Left cardiac atrium (tissue), 4 donors: ENCODE measurements around the gene ICAM2. TPM values are rescaled to one million over a fixed set of nuclear protein-coding genes. Genes with fewer than 3 reads are reported as not detected.
"Not testable (repeated sequence)": the region's sequence is repeated elsewhere in the genome, so short reads cannot be mapped to it uniquely, and the experiment has no call there.

Source experiments
- ATAC-seq, 2 donors: fragments of 200-7000 bp; cut with Tn5 transposase; one replicate each; pipeline ENCODE4 v1.9.1; 2020; ENCODE audit warnings: mild to moderate bottlenecking in 2 of 2, moderate library complexity in 2 of 2
- DNase-seq: peaks from one replicate; pipeline ENCODE4 v3.0.0-alpha.2; 2020
- intact Hi-C, 2 donors: fragments of 100-400 bp; cut with DNase I; formaldehyde crosslinking; loops; one replicate each; pipeline versions ENCODE4 v1.14.1 to v1.15.1; 2022 to 2023
- total RNA-seq, 2 donors: library from RNA; stranded (reverse); fragmentation: NEBNext Ultra II Directional; extraction: Animal tissue kit (Norgen Biotek cat#: 25700); gene quantifications; one replicate each; pipeline ENCODE4 v1.2.1, GENCODE V29; 2021
- donor health status: DM: no; HTN: yes; CAD: no.
- donor health status: DM: no; HTN: yes; CAD: no; lungs with severe emphysema.
- donor health status: DM: yes; HTN: yes; CAD: no.
- donor health status: Dilated cardiomyopathy.

The ICAM2 gene
- total RNA-seq, 2 donors from 2014 or later: 33.0 to 67.4 TPM

- ATAC-seq (no peak), DNase-seq (no peak)
- intact Hi-C loops: loop anchor here in 1 of 2 donors (5.0 kb wide), 1 partner anchor 35 kb away; no protein-coding TSS in a partner anchor
These were observed 33.0 kb downstream of the ICAM2 start for GRCh38 chr17:63987221-63988126.

GRCh38 chr17:63986821-63987220 is 33.6 kb downstream of the ICAM2 start:
- DNase-seq (no peak), ATAC-seq (no peak)
- intact Hi-C loops: loop anchor here in 1 of 2 donors (5.0 kb wide), 1 partner anchor 35 kb away; no protein-coding TSS in a partner anchor

DNA sequence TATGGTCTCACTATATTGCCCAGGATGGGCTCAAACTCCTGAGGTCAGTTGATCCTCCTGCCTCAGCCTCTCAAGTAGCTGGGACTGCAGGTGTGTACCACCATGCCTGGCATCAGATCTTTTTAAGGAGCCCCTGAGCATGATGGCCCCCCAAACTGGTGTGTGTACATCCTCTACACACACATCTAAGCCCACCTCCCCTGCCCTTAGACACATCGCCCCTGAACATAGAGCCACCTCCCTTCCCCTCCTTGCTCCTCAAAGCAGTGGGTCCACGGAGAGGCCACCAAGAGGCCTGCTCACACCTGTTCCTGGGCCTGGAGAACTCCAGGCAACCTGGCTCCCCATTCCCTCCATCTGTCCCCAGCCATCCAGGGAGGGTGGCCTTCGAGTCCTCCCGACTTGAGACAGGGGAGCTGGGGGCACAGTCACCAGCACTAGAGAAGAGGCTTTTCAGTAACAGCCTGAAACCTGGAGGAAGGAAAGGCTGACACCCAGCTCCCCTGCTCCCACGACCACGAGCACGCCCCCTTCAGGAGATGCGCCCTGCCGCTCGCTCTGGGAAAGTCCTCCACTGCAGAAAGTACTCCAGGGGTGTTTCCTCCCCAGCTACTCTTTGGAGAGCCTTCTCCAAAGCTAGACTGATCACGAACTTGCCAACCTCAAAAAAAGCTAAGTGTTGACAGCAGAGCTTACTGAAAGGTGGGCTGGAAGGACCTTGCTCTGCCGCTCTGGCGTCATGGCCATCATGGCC is 34.9 kb downstream of the ICAM2 start:
- DNase-seq (no peak), ATAC-seq (no peak)
- intact Hi-C loops: loop anchor here in 1 of 2 donors (5.0 kb wide), 1 partner anchor 33 kb away; no protein-coding TSS in a partner anchor

DNA sequence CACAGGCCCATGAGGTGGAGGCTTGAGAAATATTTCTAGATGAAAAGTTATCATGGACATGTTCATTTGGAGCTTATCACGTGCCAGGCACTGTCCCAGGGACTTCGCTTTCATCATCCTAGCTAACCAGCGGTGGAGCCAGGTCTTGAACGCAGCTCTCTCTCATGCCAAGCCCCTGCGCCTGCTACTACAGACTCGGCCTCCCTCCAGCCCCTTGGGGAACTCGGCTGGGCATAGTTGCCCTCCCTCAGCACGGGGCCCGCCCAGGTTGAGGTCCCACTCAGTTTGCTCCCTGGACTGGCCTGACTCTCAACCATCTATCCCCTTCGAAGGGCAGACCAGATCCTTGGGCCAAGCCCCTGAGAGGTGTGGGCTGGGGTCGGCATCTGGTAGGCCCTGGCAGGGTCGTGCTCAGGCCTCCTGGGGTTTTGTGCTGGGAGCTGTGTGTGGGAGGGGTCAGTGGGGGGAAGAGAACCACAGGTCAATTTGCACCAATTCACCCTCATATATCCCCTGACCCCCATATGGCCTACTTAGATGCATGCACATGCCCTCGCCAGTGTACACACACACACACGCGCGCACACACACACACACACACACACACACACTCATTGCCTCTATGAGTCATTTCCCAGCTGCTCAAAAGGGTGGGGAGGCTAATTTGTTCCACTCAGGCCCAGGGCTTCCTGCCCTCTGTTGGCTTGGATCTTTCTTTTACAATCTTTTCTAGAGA is 35.6 kb downstream of the ICAM2 start:
- DNase-seq: peak; percentile 70

DNA sequence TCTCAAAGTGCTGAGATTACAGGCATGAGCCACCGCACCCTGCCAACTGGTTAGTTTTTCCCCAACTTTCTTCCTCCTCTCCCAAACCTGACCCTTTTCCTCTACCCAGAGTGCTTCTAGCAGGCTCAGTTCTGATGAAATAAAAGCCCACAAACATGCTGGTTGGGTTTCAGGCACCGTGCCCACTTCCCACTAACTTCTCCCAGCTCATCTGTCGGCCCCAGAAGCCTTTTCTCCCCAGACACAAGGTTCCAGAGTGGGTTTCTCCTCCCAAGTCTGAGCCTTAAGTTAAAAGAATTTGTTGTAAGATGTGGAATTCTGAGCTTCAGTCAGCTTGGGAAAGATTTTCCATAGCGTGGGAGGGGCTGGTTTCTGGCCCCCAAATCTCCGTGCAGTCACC is 36.2 kb downstream of the ICAM2 start:
- ATAC-seq: no peak
- intact Hi-C loops: no loop called here

More for the DNA sequence above, 35.6 kb downstream of the ICAM2 start:
- ATAC-seq: peak; percentile 45 to 77
- intact Hi-C loops: loop anchor here in 1 of 2 donors (5.0 kb wide), 1 partner anchor 33 kb away; no protein-coding TSS in a partner anchor

DNA sequence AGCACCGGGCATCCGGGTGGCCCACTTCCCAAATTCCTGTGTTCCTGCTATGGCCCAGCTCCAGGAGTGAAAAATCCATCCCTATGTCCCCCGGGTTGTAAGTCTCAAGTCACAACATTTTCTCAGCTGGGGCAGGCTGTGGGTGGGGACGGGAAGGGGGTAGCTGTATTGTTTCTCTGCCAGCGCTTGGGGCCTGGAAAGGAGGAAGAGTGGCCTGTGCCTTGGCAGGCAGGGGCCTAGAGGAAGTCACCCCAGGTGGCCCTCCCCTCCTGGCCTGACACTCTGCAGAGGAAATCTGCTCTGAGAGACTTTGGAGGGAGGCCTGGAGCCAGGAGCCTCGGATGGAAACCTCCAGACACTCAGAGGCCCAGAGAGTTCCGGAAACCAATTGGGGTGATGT is 37.1 kb downstream of the ICAM2 start:
- peak; percentile 66 for DNase-seq
- intact Hi-C loops: no loop called here
- peak; percentile 39 to 56 for ATAC-seq

More for the DNA sequence above, 36.2 kb downstream of the ICAM2 start:
- DNase-seq: no peak

DNA sequence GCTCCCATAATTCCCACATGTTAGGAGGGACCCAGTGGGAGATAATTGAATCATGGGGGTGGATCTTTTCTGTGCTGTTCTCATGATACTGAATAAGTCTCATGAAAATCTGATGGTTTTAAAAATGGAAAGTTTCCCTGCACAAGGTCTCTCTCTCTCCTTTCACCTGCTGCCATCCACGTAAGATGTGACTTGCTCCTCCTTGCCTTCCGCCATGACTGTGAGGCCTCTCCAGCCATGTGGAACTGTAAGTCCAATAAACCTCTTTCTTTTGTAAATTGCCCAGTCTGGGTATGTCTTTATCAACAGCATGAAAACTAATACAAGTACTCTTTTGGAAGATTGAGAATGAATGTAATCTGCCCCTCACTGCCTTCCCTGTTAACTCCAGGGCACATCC is 37.8 kb downstream of the ICAM2 start:
- intact Hi-C loops, ATAC-seq, DNase-seq: not testable (repeated sequence)

DNA sequence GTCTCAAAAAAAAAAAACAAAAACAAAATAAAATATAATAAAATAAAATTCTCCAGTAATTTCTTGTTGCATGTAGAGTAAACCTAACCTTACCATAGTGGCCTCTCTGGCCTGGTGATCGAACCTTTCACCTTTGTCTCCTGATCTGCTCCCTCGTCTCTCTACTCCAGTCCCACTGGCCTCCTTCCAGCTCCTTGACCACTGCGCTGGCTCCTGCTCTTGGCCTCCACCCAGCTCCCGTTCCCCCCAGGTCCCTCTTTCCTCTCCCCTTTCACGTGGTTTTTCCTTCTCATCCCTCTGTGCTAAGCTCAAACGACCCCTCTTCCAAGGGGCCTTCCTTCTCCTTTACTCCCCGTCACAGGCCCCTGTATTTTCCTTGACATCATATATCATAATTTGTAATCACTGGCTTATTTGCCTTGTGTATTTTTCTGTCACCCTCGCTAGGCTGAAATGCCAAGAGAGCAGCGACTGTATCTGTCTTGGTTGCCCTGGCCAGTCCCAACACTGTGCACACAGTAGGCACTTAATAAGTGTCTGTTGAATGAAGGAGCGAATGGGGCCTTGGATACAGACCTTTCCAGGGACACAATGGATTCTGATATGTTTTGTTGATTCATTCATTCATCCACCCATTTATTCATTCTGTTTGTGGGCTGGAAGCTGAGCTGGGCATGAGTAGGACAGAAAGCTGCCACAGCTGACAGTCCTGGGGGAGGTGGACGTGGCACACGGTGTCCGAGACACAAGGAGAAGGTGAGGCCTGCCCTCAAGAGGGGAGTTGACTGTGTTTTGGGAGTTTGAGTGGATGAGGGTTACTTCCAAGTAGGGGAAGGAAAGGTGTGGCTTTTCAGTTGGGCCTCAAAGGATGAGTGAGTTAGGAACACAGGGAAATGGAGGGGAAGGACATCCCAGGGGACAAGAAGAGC is 41.9 kb downstream of the ICAM2 start:
- ATAC-seq: no peak
- no peak for DNase-seq
- intact Hi-C loops: no loop called here

- no peak for DNase-seq
- intact Hi-C loops: no loop called here
- no peak for ATAC-seq
These were observed 43.7 kb downstream of the ICAM2 start for GRCh38 chr17:63976702-63977101.

- intact Hi-C loops: no loop called here
- ATAC-seq: no peak
These were observed 44.8 kb downstream of the ICAM2 start for GRCh38 chr17:63975541-63976092.

GRCh38 chr17:63974594-63975192 is 45.7 kb downstream of the ICAM2 start:
- no peak for ATAC-seq
- DNase-seq: no peak

More at GRCh38 chr17:63975541-63976092, 44.8 kb downstream of the ICAM2 start:
- no peak for DNase-seq

GRCh38 chr17:63973930-63974593 is 46.4 kb downstream of the ICAM2 start:
- ATAC-seq: no peak

More at GRCh38 chr17:63974594-63975192, 45.7 kb downstream of the ICAM2 start:
- intact Hi-C loops: no loop called here

DNA sequence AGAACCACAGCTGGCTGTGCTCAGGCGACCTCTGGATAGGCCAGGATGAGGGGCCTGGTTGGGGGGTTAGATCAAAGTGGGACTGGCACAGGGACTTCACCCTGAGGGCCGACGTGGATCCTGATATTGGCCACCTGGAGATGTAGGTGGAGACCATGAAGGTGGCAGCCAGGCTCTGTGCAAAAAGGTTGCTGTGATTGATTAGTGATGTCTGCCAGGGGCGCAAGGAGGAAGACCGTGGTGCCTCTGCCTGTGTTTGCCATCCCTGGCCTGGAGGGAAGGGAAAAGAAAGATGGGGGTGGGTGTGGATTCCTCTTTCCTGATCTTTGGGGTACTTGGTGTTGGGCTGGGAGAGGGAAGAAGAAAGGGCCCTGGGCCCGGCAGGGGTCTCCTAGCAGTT is 47.2 kb downstream of the ICAM2 start:
- intact Hi-C loops: no loop called here
- DNase-seq: no peak
- no peak for ATAC-seq

More at GRCh38 chr17:63973930-63974593, 46.4 kb downstream of the ICAM2 start:
- no peak for DNase-seq
- intact Hi-C loops: no loop called here

- no peak for DNase-seq
- no peak for ATAC-seq
- intact Hi-C loops: no loop called here
These were observed 47.6 kb downstream of the ICAM2 start, which contains the start of gene SCN4A for GRCh38 chr17:63972796-63973195. Gene SCN4A (minus strand): TSS chr17:63972918. CDS start chr17:63972841, 77 bp downstream.

- ATAC-seq (no peak), DNase-seq (no peak)
- intact Hi-C loops: no loop called here
These were observed 51.2 kb downstream of the ICAM2 start for GRCh38 chr17:63969278-63969677.

GRCh38 chr17:63967953-63968352 is 52.5 kb downstream of the ICAM2 start:
- DNase-seq: no peak
- ATAC-seq: no peak
- intact Hi-C loops: no loop called here
